Liver (tissue), 9 donors: ENCODE measurements around the gene LGR4. TPM values are rescaled to one million over a fixed set of nuclear protein-coding genes. Genes with fewer than 3 reads are reported as not detected.
"Not testable (repeated sequence)": the region's sequence is repeated elsewhere in the genome, so short reads cannot be mapped to it uniquely, and the experiment has no call there.

Experiments used
- DNase-seq: peaks from one replicate; pipeline ENCODE4 v3.0.0-alpha.2; 2017; ENCODE audit warnings: low spot score
- H3K27ac ChIP-seq, 2 donors: one replicate each; pipeline ENCODE4 v1.7.0; 2013; ENCODE audit warnings: inconsistent platforms in 2 of 2, low read length in 2 of 2, control low read depth in 1 of 2, low read depth in 1 of 2, mild to moderate bottlenecking in 1 of 2
- H3K27me3 ChIP-seq, 4 donors: one replicate each; pipeline versions ENCODE4 v1.6.1 to v1.7.0; 2013; ENCODE audit warnings: low read length in 3 of 4, inconsistent platforms in 1 of 4, mild to moderate bottlenecking in 1 of 4, moderate library complexity in 1 of 4; ENCODE audit not compliant: control insufficient read depth in 4 of 4, insufficient read depth in 4 of 4
- H3K36me3 ChIP-seq, 4 donors: one replicate each; pipeline versions ENCODE4 v1.6.1 to v1.7.0; 2013; ENCODE audit warnings: low read length in 3 of 4, mild to moderate bottlenecking in 3 of 4, low read depth in 1 of 4, moderate library complexity in 1 of 4; ENCODE audit not compliant: control insufficient read depth in 4 of 4, insufficient read depth in 3 of 4
- H3K4me1 ChIP-seq, 4 donors: one replicate each; pipeline versions ENCODE4 v1.6.1 to v1.7.0; 2013; ENCODE audit warnings: low read length in 3 of 4, mild to moderate bottlenecking in 3 of 4, moderate library complexity in 1 of 4; ENCODE audit not compliant: control insufficient read depth in 4 of 4, insufficient read depth in 4 of 4
- H3K4me3 ChIP-seq, 3 donors: one replicate each; pipeline versions ENCODE4 v1.6.1 to v1.7.0; 2013; ENCODE audit warnings: low read length in 3 of 3, control low read depth in 1 of 3, low read depth in 1 of 3, mild to moderate bottlenecking in 1 of 3
- H3K9ac ChIP-seq, 2 donors: one replicate each; pipeline ENCODE4 v1.7.0; 2013; ENCODE audit warnings: low read length in 2 of 2, mild to moderate bottlenecking in 2 of 2, moderate library complexity in 2 of 2, control low read depth in 1 of 2, low read depth in 1 of 2
- H3K9me3 ChIP-seq, 4 donors: one replicate each; pipeline versions ENCODE4 v1.6.1 to v1.7.0; 2013; ENCODE audit warnings: low read length in 3 of 4; ENCODE audit not compliant: control insufficient read depth in 4 of 4
- CTCF ChIP-seq: fragments of 150-350 bp; IDR thresholded peaks from 2 replicates; pipeline ENCODE4 v1.5.1; 2017; ENCODE audit warnings: improper control_type of control experiment, low read depth, low read length; ENCODE audit not compliant: missing input control
- EGR1 ChIP-seq, 2 donors: IDR thresholded peaks; 2 replicates each; pipeline ENCODE4 v1.6.1; 2016 to 2018; ENCODE audit warnings: antibody characterized with exemption in 2 of 2, low read depth in 2 of 2
- FOXA2 ChIP-seq: IDR thresholded peaks from 2 replicates; pipeline ENCODE4 v1.6.1; 2016; ENCODE audit warnings: antibody characterized with exemption
- HNF4A ChIP-seq, 2 donors: conservative IDR thresholded peaks; 2 replicates each; pipeline ENCODE4 v1.6.1; 2016; ENCODE audit warnings: antibody characterized with exemption in 2 of 2, mild to moderate bottlenecking in 2 of 2
- NR2F2 ChIP-seq: IDR thresholded peaks from 2 replicates; pipeline ENCODE4 v1.6.1; 2016; ENCODE audit warnings: antibody characterized with exemption
- RAD21 ChIP-seq, 2 donors: IDR thresholded peaks; 2 replicates each; pipeline ENCODE4 v1.6.1; 2016; ENCODE audit warnings: antibody characterized with exemption in 2 of 2, mild to moderate bottlenecking in 2 of 2
- REST ChIP-seq: IDR thresholded peaks from 2 replicates; pipeline ENCODE4 v1.6.1; 2016; ENCODE audit warnings: antibody characterized with exemption, mild to moderate bottlenecking
- TAF1 ChIP-seq: conservative IDR thresholded peaks from 2 replicates; pipeline ENCODE4 v1.6.1; 2016; ENCODE audit warnings: antibody characterized with exemption, mild to moderate bottlenecking
- YY1 ChIP-seq: IDR thresholded peaks from 2 replicates; pipeline ENCODE4 v1.6.1; 2016; ENCODE audit warnings: antibody characterized with exemption, mild to moderate bottlenecking
- WGBS: extraction: QIAGEN DNeasy Blood & Tissue Kit; methylation state at CpG from one replicate; pipeline ENCODE4 v1.1.7; 2013; 5-methylcytosine and 5-hydroxymethylcytosine counted together
- polyA plus RNA-seq, 2 donors: library from polyadenylated mRNA; stranded (reverse) in 1 of 2; unstranded in 1 of 2; fragments of 200-250 nt in 1 of 2; fragments of >200 nt in 1 of 2; fragmentation: Nextera tagmentation in 1 of 2; extraction: Ambion mirVana in 1 of 2; gene quantifications; one replicate each; pipeline versions ENCODE4 v1.2.1 to v1.2.3, GENCODE V29; 2013 to 2015
- total RNA-seq, 2 donors: library from RNA; depleted of rRNA; stranded (reverse); fragments of >200 nt; gene quantifications; one replicate each; pipeline ENCODE4 v1.2.3, GENCODE V29; 2014
- donor health status: healthy.
- donor health status: healthy.
- donor health status: healthy.
- donor health status: healthy.
- donor health status: healthy.

The LGR4 gene
- total and polyA plus RNA-seq, 4 donors = 13.7 to 95.3 (median 42.5) TPM

- DNase-seq = no peak
- Histone ChIP-seq H3K9me3 (no peaks in the 10 kb centered on the region), H3K9ac (no peak overlapping the region), H3K27ac (no peak overlapping the region), H3K4me1 (peaks cover 0 to under 1% (median 0%) of the 10 kb centered on the region in 4 donors), H3K36me3 (no peaks in the 10 kb centered on the region), H3K27me3 (no peaks in the 10 kb centered on the region), H3K4me3 (no peak overlapping the region)
- TF ChIP-seq REST (no peak), RAD21 (IDR thresholded peaks at IDR 0.05) (no peak), EGR1 (IDR thresholded peaks at IDR 0.05; ENCODE audit: low read depth in 2 of 2) (no peak), FOXA2 (no peak), NR2F2 (no peak), TAF1 (no peak)
- WGBS = 95% methylated on average over 3 of the region's 3 CpGs
Observed at GRCh38 chr11:27520226-27520625, 47.6 kb upstream of the LGR4 start.

- H3K9ac ChIP-seq = no peak overlapping the region
- no peak overlapping the region for H3K27ac ChIP-seq
- H3K27me3 ChIP-seq = no peaks in the 10 kb centered on the region
- WGBS = 91% methylated on average over 2 of the region's 2 CpGs
- peaks cover 0 to 11% (median 6%) of the 10 kb centered on the region in 4 donors for H3K4me1 ChIP-seq
- H3K4me3 ChIP-seq = no peak overlapping the region
- DNase-seq = no peak
- no peaks in the 10 kb centered on the region for H3K36me3 ChIP-seq
- TF ChIP-seq NR2F2 (no peak), YY1 (no peak), HNF4A (conservative IDR thresholded peaks at IDR 0.05) (no peak), CTCF (no peak), TAF1 (no peak)
- H3K9me3 ChIP-seq = no peaks in the 10 kb centered on the region
Observed at GRCh38 chr11:27518518-27518917, 45.9 kb upstream of the LGR4 start.

- H3K4me1 ChIP-seq = peaks cover 0 to 11% (median 6%) of the 10 kb centered on the region in 4 donors
- H3K9me3 ChIP-seq, H3K36me3 ChIP-seq, H3K4me3 ChIP-seq, H3K9ac ChIP-seq, DNase-seq, H3K27ac ChIP-seq, H3K27me3 ChIP-seq: not testable (repeated sequence)
- 95% methylated on average over 1 of the region's 1 CpG for WGBS
Observed at GRCh38 chr11:27517490-27517889, 44.9 kb upstream of the LGR4 start.
